Measurements from ENCODE around the gene SOX10.

GRCh38 chr22:38026130-38027111 is 42.1 kb upstream of the SOX10 start:
- TF ChIP-seq POLR2A (IDR thresholded peaks at IDR 0.05) (no peak), CTCF (IDR thresholded peaks at IDR 0.05) (no peak)
